Skin of body (tissue), 2 donors: ENCODE results near the gene HECTD2. TPM values are rescaled to one million over a fixed set of nuclear protein-coding genes. Genes with fewer than 3 reads are reported as not detected.
"Not testable (repeated sequence)": the region's sequence is repeated elsewhere in the genome, so short reads cannot be mapped to it uniquely, and the experiment has no call there.

Experiments used
- DNase-seq: peaks from one replicate; lab custom pipeline; 2025; lab: John Stamatoyannopoulos, UW
- total RNA-seq: library from RNA; depleted of rRNA; stranded (reverse); fragments of >200 nt; gene quantifications from one replicate; pipeline ENCODE4 v1.2.3, GENCODE V29; 2014

Gene HECTD2
- total RNA-seq, 1 donor from 2014 or later = 20.4 TPM

GRCh38 chr10:91472911-91473310 lies 62.8 kb downstream of the HECTD2 start:
- no peak for DNase-seq

GRCh38 chr10:91474009-91474408 lies 63.9 kb downstream of the HECTD2 start:
- DNase-seq = no peak

GRCh38 chr10:91477236-91477635 lies 67.1 kb downstream of the HECTD2 start:
- no peak for DNase-seq

GRCh38 chr10:91479583-91479982 lies 69.4 kb downstream of the HECTD2 start:
- no peak for DNase-seq

- DNase-seq = no peak
Measured at GRCh38 chr10:91487911-91488582, 77.9 kb downstream of the HECTD2 start.

GRCh38 chr10:91493313-91493712 lies 83.2 kb downstream of the HECTD2 start:
- DNase-seq = peak; percentile 34

- no peak for DNase-seq
Measured at GRCh38 chr10:91495402-91495801, 85.3 kb downstream of the HECTD2 start.

- DNase-seq = no peak
Measured at GRCh38 chr10:91496016-91496415, 85.9 kb downstream of the HECTD2 start.

- no peak for DNase-seq
Measured at GRCh38 chr10:91511549-91512330, 101.6 kb downstream of the HECTD2 start.

- no peak for DNase-seq
Measured at GRCh38 chr10:91512458-91512857, 102.3 kb downstream of the HECTD2 start.

GRCh38 chr10:91513598-91514424 lies 103.7 kb downstream of the HECTD2 start:
- DNase-seq = peak; percentile 56

- peak; percentile 57 for DNase-seq
Measured at GRCh38 chr10:91514787-91515186, 104.6 kb downstream of the HECTD2 start.

GRCh38 chr10:91517394-91517793 lies 107.2 kb downstream of the HECTD2 start:
- no peak for DNase-seq

GRCh38 chr10:91519899-91520514 lies 109.9 kb downstream of the HECTD2 start:
- DNase-seq = no peak

- DNase-seq = peak; percentile 10
Measured at GRCh38 chr10:91520661-91521060, 110.5 kb downstream of the HECTD2 start.

- DNase-seq = no peak
Measured at GRCh38 chr10:91521439-91521838, 111.3 kb downstream of the HECTD2 start.

- no peak for DNase-seq
Measured at GRCh38 chr10:91525896-91526712, 116.0 kb downstream of the HECTD2 start.

- no peak for DNase-seq
Measured at GRCh38 chr10:91528080-91528479, 117.9 kb downstream of the HECTD2 start.

GRCh38 chr10:91528768-91529167 lies 118.6 kb downstream of the HECTD2 start:
- no peak for DNase-seq

- not testable (repeated sequence) for DNase-seq
Measured at GRCh38 chr10:91534789-91535188, 124.6 kb downstream of the HECTD2 start.

GRCh38 chr10:91536111-91536510 lies 126.0 kb downstream of the HECTD2 start:
- peak; percentile 13 for DNase-seq
